Neural cell (in vitro differentiated cells): ENCODE data around the gene HUWE1. TPM values are rescaled to one million over a fixed set of nuclear protein-coding genes. Genes with fewer than 3 reads are reported as not detected.

ENCODE experiments used
- H2AFZ ChIP-seq: fragments of 200-600, 300-800 bp; sonication (generic), shearing (Covaris generic); 2 replicates; pipeline ENCODE4 v1.6.0; 2014; ENCODE audit warnings: low read depth, mild to moderate bottlenecking, antibody characterized with exemption, low read length, moderate library complexity
- H3F3A ChIP-seq: fragments of 200-600 bp; shearing (Covaris generic); 2 replicates; pipeline ENCODE4 v1.6.1; 2016; ENCODE audit warnings: mild to moderate bottlenecking, moderate library complexity, mixed read lengths, antibody characterized with exemption, low read length; ENCODE audit not compliant: insufficient read depth, poor library complexity, severe bottlenecking
- H3K27ac ChIP-seq: fragments of 200-600, 300-800 bp; sonication (generic), shearing (Covaris generic); 2 replicates; pipeline ENCODE4 v1.5.1; 2014; ENCODE audit warnings: mild to moderate bottlenecking, low read length, moderate library complexity
- H3K27me3 ChIP-seq: fragments of 300-800, 200-600 bp; sonication (generic), shearing (Covaris generic); 2 replicates; pipeline ENCODE4 v1.6.0; 2014; ENCODE audit warnings: mild to moderate bottlenecking, low read depth, low read length, moderate library complexity; ENCODE audit not compliant: insufficient read depth
- H3K36me3 ChIP-seq: fragments of 300-800, 200-600 bp; sonication (generic), shearing (Covaris generic); 2 replicates; pipeline ENCODE4 v1.5.1; 2014; ENCODE audit warnings: mild to moderate bottlenecking, antibody characterized with exemption, low read length, moderate library complexity; ENCODE audit not compliant: insufficient read depth
- H3K4me2 ChIP-seq: fragments of 300-800, 200-600 bp; sonication (generic), shearing (Covaris generic); 2 replicates; pipeline ENCODE4 v1.6.0; 2014; ENCODE audit warnings: mild to moderate bottlenecking, low read length
- H3K4me3 ChIP-seq: fragments of 300-800, 200-600 bp; sonication (generic), shearing (Covaris generic); 2 replicates; pipeline ENCODE4 v1.5.1; 2014; ENCODE audit warnings: mild to moderate bottlenecking, low read length, moderate library complexity
- H3K79me2 ChIP-seq: fragments of 200-600 bp; shearing (Covaris generic); replicated peaks from 2 replicates; pipeline ENCODE4 v1.6.0; 2014; ENCODE audit warnings: mild to moderate bottlenecking, low read length, moderate library complexity; ENCODE audit not compliant: insufficient read depth
- H3K9ac ChIP-seq: fragments of 300-800, 200-600 bp; sonication (generic), shearing (Covaris generic); 2 replicates; pipeline ENCODE4 v1.6.1; 2016; ENCODE audit warnings: mild to moderate bottlenecking, low read length, mixed read lengths
- H3K9me2 ChIP-seq: fragments of 200-600 bp; shearing (Covaris generic); 2 replicates; pipeline ENCODE4 v1.6.1; 2016; ENCODE audit warnings: mild to moderate bottlenecking, low read length, mixed read lengths; ENCODE audit not compliant: insufficient read depth
- H3K9me3 ChIP-seq: fragments of 200-600, 300-800 bp; sonication (generic), shearing (Covaris generic); 2 replicates; pipeline ENCODE4 v1.6.1; 2016; ENCODE audit warnings: mild to moderate bottlenecking, mixed run types, low read length, moderate library complexity, mixed read lengths
- H4K20me1 ChIP-seq: fragments of 200-600 bp; shearing (Covaris generic); 2 replicates; pipeline ENCODE4 v1.6.1; 2016; ENCODE audit warnings: mild to moderate bottlenecking, mixed run types; ENCODE audit not compliant: insufficient read depth
- EP300 ChIP-seq: fragments of 450-650 bp; conservative IDR thresholded peaks from 2 replicates; pipeline ENCODE4 v1.6.1; 2014; ENCODE audit warnings: antibody characterized with exemption, mild to moderate bottlenecking, moderate library complexity; ENCODE audit not compliant: poor library complexity, severe bottlenecking
- EZH2 ChIP-seq: fragments of 200-600, 300-800 bp; shearing (Covaris generic), sonication (generic); IDR thresholded peaks from 2 replicates; pipeline ENCODE4 v1.6.1; 2014; ENCODE audit warnings: antibody characterized with exemption, low read length, borderline replicate concordance, mild to moderate bottlenecking; ENCODE audit not compliant: insufficient read depth, poor library complexity, severe bottlenecking
- MXI1 ChIP-seq: fragments of 450-650 bp; conservative IDR thresholded peaks from 2 replicates; pipeline ENCODE4 v1.6.1; 2014; ENCODE audit warnings: antibody characterized with exemption, mild to moderate bottlenecking; ENCODE audit not compliant: poor library complexity, severe bottlenecking
- POLR2AphosphoS5 ChIP-seq: IDR thresholded peaks from 2 replicates; pipeline ENCODE4 v1.6.1; 2012
- RAD21 ChIP-seq: fragments of 450-650 bp; conservative IDR thresholded peaks from 2 replicates; pipeline ENCODE4 v1.6.1; 2014; ENCODE audit warnings: antibody characterized with exemption, mild to moderate bottlenecking, moderate library complexity
- SMC3 ChIP-seq: fragments of 450-650 bp; conservative IDR thresholded peaks from 2 replicates; pipeline ENCODE4 v1.6.1; 2014; ENCODE audit warnings: antibody characterized with exemption, mild to moderate bottlenecking, moderate library complexity; ENCODE audit not compliant: poor library complexity
- TAF1 ChIP-seq: IDR thresholded peaks from 2 replicates; pipeline ENCODE4 v1.6.1; 2012; ENCODE audit warnings: low read depth
- polyA plus RNA-seq: library from polyadenylated mRNA; depleted of rRNA; stranded (reverse); fragments of >200 nt; gene quantifications from 2 replicates; pipeline ENCODE4 v1.2.3, GENCODE V29; 2014
- TF ChIP-seq, protein P1 (sequence below): fragments of 450-650 bp; IDR thresholded peaks from 2 replicates; pipeline ENCODE4 v1.5.1; 2014; ENCODE audit warnings: antibody characterized with exemption, mild to moderate bottlenecking, moderate library complexity; ENCODE audit not compliant: poor library complexity, severe bottlenecking
- TF ChIP-seq, protein P2 (sequence below): IDR thresholded peaks from 2 replicates; pipeline ENCODE4 v1.6.1; 2012; ENCODE audit warnings: borderline replicate concordance

Gene HUWE1
- polyA plus RNA-seq, 1 donor from 2014 or later = 25.0 TPM

DNA sequence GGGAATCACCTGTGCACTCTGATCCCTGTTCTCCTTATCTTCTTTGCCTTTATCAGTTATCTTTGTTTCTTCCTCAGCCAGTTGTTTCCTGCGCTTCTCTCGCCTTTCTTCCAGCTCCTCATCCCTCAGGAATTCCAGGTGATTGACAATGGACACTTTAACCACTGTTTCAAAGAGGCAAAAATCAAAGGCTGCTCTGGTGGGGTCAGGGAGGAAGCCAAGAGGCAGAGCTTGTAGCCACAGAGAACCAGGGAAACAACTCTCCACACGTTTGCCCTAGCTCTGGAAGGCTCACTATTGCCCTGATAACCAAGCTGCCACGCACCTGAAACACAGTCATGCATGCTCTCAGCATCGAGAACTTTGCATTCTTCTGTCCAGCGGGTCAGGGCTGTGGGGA lies 127.9 kb downstream of the HUWE1 start:
- H3F3A ChIP-seq = no peaks in the 10 kb centered on the region
- H3K4me3 ChIP-seq = no peak overlapping the region

DNA sequence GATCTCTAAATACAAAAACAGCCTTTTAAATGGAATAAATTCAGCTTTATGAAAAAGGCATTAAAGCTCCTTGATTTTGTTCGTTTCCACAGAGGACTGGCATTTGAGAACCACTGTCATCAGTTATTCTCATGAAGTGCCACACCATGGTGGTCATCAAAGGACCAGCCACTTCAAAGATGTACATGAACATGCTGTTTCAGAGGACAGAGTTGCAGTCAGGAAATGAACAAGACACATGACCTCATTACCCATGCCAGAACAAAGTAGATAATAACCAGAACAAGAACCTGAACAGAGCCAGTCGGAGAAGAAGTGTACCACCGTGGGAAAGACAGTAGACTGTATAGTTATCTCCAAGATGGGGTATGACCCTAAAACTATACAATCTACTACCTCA lies 129.7 kb downstream of the HUWE1 start:
- Histone ChIP-seq H3K4me2 (no peak overlapping the region), H3K9ac (no peak overlapping the region), H3K27me3 (no peaks in the 10 kb centered on the region), H3K9me2 (no peaks in the 10 kb centered on the region), H3K4me3 (no peak overlapping the region), H3K79me2 (no peaks in the 10 kb centered on the region), H3K27ac (no peak overlapping the region), H3K9me3 (no peaks in the 10 kb centered on the region), H4K20me1 (no peaks in the 10 kb centered on the region), H3K36me3 (no peaks in the 10 kb centered on the region), H2AFZ (no peak overlapping the region), H3F3A (no peaks in the 10 kb centered on the region)
- TF ChIP-seq TAF1 (no peak), EZH2 (no peak), POLR2AphosphoS5 (no peak), SMC3 (no peak), MXI1 (no peak), RAD21 (no peak), EP300 (no peak)
- TF ChIP-seq, protein P1, sequence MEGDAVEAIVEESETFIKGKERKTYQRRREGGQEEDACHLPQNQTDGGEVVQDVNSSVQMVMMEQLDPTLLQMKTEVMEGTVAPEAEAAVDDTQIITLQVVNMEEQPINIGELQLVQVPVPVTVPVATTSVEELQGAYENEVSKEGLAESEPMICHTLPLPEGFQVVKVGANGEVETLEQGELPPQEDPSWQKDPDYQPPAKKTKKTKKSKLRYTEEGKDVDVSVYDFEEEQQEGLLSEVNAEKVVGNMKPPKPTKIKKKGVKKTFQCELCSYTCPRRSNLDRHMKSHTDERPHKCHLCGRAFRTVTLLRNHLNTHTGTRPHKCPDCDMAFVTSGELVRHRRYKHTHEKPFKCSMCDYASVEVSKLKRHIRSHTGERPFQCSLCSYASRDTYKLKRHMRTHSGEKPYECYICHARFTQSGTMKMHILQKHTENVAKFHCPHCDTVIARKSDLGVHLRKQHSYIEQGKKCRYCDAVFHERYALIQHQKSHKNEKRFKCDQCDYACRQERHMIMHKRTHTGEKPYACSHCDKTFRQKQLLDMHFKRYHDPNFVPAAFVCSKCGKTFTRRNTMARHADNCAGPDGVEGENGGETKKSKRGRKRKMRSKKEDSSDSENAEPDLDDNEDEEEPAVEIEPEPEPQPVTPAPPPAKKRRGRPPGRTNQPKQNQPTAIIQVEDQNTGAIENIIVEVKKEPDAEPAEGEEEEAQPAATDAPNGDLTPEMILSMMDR = no peak
- TF ChIP-seq, protein P2, sequence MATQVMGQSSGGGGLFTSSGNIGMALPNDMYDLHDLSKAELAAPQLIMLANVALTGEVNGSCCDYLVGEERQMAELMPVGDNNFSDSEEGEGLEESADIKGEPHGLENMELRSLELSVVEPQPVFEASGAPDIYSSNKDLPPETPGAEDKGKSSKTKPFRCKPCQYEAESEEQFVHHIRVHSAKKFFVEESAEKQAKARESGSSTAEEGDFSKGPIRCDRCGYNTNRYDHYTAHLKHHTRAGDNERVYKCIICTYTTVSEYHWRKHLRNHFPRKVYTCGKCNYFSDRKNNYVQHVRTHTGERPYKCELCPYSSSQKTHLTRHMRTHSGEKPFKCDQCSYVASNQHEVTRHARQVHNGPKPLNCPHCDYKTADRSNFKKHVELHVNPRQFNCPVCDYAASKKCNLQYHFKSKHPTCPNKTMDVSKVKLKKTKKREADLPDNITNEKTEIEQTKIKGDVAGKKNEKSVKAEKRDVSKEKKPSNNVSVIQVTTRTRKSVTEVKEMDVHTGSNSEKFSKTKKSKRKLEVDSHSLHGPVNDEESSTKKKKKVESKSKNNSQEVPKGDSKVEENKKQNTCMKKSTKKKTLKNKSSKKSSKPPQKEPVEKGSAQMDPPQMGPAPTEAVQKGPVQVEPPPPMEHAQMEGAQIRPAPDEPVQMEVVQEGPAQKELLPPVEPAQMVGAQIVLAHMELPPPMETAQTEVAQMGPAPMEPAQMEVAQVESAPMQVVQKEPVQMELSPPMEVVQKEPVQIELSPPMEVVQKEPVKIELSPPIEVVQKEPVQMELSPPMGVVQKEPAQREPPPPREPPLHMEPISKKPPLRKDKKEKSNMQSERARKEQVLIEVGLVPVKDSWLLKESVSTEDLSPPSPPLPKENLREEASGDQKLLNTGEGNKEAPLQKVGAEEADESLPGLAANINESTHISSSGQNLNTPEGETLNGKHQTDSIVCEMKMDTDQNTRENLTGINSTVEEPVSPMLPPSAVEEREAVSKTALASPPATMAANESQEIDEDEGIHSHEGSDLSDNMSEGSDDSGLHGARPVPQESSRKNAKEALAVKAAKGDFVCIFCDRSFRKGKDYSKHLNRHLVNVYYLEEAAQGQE = no peak

More for the DNA sequence above, 127.9 kb downstream of the HUWE1 start:
- Histone ChIP-seq H3K9ac (no peak overlapping the region), H3K9me2 (no peaks in the 10 kb centered on the region), H3K27me3 (no peaks in the 10 kb centered on the region), H3K36me3 (no peaks in the 10 kb centered on the region), H3K27ac (no peak overlapping the region), H4K20me1 (no peaks in the 10 kb centered on the region), H3K79me2 (no peaks in the 10 kb centered on the region), H3K4me2 (no peak overlapping the region), H2AFZ (no peak overlapping the region), H3K9me3 (no peaks in the 10 kb centered on the region)
- TF ChIP-seq EP300 (no peak), POLR2AphosphoS5 (no peak), SMC3 (no peak), EZH2 (no peak), TAF1 (no peak)
- TF ChIP-seq, protein P1 = no peak
